Peyer's patch (tissue), 4 donors: ENCODE measurements around the gene MS4A6A. TPM values are rescaled to one million over a fixed set of nuclear protein-coding genes. Genes with fewer than 3 reads are reported as not detected.
"Not testable (repeated sequence)": the region's sequence is repeated elsewhere in the genome, so short reads cannot be mapped to it uniquely, and the experiment has no call there.

ENCODE experiments used
- DNase-seq, 3 donors: peaks; one replicate each; pipeline ENCODE4 v3.0.0-alpha.2; 2017 to 2019
- H3K27ac ChIP-seq, 4 donors: fragments of 200-600 bp; sonication (generic); one replicate each; pipeline ENCODE4 v1.5.1; 2016 to 2019
- H3K27me3 ChIP-seq, 2 donors: fragments of 200-600 bp; sonication (generic); one replicate each; pipeline ENCODE4 v1.5.1; 2019
- H3K36me3 ChIP-seq, 3 donors: fragments of 200-600 bp; sonication (generic); one replicate each; pipeline ENCODE4 v1.5.1; 2016 to 2019
- H3K4me1 ChIP-seq, 4 donors: fragments of 200-600 bp; sonication (generic); one replicate each; pipeline ENCODE4 v1.5.1; 2016 to 2019
- H3K4me3 ChIP-seq, 4 donors: fragments of 200-600 bp; sonication (generic); 1 replicate in 3 of 4; 2 replicates in 1 of 4; pipeline ENCODE4 v1.5.1; 2016 to 2019; ENCODE audit warnings: mild to moderate bottlenecking in 1 of 4
- H3K9me3 ChIP-seq, 4 donors: fragments of 200-600 bp; sonication (generic); one replicate each; pipeline ENCODE4 v1.5.1; 2016 to 2019; ENCODE audit warnings: mild to moderate bottlenecking in 1 of 4
- POLR2A ChIP-seq, 2 donors: fragments of 450-650 bp; IDR thresholded peaks; one replicate each; pipeline ENCODE4 v1.5.1; 2017; ENCODE audit warnings: antibody characterized with exemption in 2 of 2, mild to moderate bottlenecking in 2 of 2, moderate library complexity in 2 of 2
- total RNA-seq, 4 donors: library from RNA; depleted of rRNA; stranded (reverse); fragments of >200 nt; gene quantifications; one replicate each; pipeline ENCODE4 v1.1.0, GENCODE V29; 2016
- TF ChIP-seq, protein P1 (sequence below), 6 experiments: fragments of 450-650 bp in 4 of 6; fragments of 200-600 bp in 2 of 6; sonication (generic) in 1 of 6; IDR thresholded peaks; one replicate each; pipeline ENCODE4 v1.5.1; 2017 to 2019; ENCODE audit warnings: antibody characterized with exemption in 6 of 6, mild to moderate bottlenecking in 3 of 6, moderate library complexity in 1 of 6

Gene MS4A6A
- total RNA-seq, 4 donors from 2014 or later = 7.4 to 66.0 (median 33.5) TPM

DNA sequence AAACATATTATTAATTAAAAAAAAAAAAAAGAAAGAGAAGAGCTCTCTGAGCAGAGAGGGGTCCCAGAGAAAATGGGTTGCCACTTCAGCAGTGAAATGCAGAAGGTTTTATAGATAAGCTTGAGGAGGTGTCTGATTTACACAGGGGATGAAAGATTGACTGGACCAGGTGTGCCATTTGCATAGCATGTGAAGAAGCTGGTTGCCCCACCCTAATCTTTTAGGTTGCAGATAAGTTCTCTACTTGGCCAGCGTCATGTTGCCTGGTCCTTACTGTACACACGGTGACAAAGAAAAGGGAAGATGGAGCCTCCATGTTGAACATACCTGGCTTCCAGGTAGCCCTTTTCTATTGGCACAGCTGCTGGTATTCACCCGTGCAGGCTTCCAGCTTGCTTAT is 53.0 kb downstream of the MS4A6A start:
- H3K4me3 ChIP-seq = no peak overlapping the region
- H3K27me3 ChIP-seq = no peaks in the 10 kb centered on the region
- H3K9me3 ChIP-seq = peaks cover 0 to 5% (median 0%) of the 10 kb centered on the region in 4 donors
- no peaks in the 10 kb centered on the region for H3K4me1 ChIP-seq
- TF ChIP-seq, protein P1, sequence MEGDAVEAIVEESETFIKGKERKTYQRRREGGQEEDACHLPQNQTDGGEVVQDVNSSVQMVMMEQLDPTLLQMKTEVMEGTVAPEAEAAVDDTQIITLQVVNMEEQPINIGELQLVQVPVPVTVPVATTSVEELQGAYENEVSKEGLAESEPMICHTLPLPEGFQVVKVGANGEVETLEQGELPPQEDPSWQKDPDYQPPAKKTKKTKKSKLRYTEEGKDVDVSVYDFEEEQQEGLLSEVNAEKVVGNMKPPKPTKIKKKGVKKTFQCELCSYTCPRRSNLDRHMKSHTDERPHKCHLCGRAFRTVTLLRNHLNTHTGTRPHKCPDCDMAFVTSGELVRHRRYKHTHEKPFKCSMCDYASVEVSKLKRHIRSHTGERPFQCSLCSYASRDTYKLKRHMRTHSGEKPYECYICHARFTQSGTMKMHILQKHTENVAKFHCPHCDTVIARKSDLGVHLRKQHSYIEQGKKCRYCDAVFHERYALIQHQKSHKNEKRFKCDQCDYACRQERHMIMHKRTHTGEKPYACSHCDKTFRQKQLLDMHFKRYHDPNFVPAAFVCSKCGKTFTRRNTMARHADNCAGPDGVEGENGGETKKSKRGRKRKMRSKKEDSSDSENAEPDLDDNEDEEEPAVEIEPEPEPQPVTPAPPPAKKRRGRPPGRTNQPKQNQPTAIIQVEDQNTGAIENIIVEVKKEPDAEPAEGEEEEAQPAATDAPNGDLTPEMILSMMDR (IDR thresholded peaks at IDR 0.05) = no peak
- TF ChIP-seq POLR2A (IDR thresholded peaks at IDR 0.05) = no peak
- no peak overlapping the region for H3K27ac ChIP-seq
- H3K36me3 ChIP-seq = no peaks in the 10 kb centered on the region
- DNase-seq = no peak

DNA sequence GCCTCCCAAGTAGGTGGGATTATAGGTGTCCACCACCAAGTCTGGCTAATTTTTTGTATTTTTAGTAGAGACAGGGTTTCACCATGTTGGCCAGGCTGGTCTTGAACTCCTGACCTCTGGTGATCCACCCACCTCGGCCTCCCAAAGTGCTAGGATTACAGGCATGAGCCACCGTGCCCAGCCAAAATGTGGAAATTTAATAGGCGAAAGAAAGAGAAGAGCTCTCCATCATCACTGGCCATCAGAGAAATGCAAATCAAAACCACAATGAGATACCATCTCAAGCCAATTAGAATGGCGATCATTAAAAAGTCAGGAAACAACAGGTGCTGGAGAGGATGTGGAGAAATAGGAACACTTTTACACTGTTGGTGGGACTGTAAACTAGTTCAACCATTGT is 54.0 kb downstream of the MS4A6A start:
- not testable (repeated sequence) for H3K27me3 ChIP-seq, H3K4me1 ChIP-seq

DNA sequence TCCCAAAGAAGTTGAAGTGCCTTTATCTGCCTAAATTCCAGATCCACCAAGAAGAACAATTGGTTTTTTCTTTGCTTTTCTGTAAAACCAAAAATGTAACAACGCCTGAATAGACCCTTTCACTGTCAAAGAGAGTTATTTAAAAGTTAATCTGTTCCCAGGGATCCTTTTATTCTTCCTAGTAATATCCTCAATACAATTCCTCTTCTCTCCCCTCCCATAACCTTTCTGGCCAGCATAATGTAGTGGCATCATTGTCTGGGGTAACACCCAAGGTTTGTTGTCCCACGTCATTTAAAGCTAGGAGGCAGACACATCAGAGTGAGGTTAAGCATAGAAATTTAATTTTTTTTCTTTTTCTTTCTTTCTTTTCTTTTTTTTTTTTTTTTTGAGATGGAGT is 54.5 kb downstream of the MS4A6A start:
- H3K4me1 ChIP-seq = no peaks in the 10 kb centered on the region
- no peaks in the 10 kb centered on the region for H3K27me3 ChIP-seq
- H3K9me3 ChIP-seq = no peaks in the 10 kb centered on the region
- no peak for DNase-seq
- TF ChIP-seq, protein P1 (IDR thresholded peaks at IDR 0.05) = no peak
- TF ChIP-seq POLR2A (IDR thresholded peaks at IDR 0.05) = no peak
- H3K4me3 ChIP-seq = no peak overlapping the region
- H3K27ac ChIP-seq = no peak overlapping the region
- H3K36me3 ChIP-seq = no peaks in the 10 kb centered on the region

More for the DNA sequence above, 54.0 kb downstream of the MS4A6A start:
- not testable (repeated sequence) for H3K9me3 ChIP-seq, H3K27ac ChIP-seq, H3K4me3 ChIP-seq, DNase-seq, H3K36me3 ChIP-seq

DNA sequence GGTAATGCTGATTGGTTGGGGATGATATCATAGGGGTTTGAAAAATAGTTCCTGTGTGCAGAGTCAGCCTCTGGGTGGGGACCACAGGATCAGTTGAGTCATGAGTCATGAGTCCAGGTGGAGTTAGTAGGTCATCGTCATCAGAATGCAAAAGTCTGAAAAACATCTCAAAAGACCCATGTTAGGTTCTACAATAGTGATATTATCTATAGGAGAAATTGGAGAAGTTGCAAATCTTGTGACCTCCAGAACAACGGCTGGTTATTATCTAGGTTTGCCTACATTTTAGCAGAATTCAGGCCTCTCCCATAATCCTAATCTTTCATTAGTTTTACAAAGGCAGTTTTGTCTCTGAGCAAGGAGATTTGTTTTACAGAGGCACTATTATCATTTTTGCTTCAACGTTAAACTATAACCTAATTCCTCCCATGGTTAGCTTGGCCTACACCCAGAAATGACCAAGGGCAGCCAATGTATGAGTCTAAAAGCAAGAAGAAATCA is 55.5 kb downstream of the MS4A6A start:
- H3K4me1 ChIP-seq = no peaks in the 10 kb centered on the region
- H3K27me3 ChIP-seq = no peaks in the 10 kb centered on the region
- H3K27ac ChIP-seq = no peak overlapping the region
- TF ChIP-seq, protein P1 (IDR thresholded peaks at IDR 0.05) = no peak
- no peak for TF ChIP-seq POLR2A (IDR thresholded peaks at IDR 0.05)
- DNase-seq = no peak
- no peaks in the 10 kb centered on the region for H3K36me3 ChIP-seq
- no peak overlapping the region for H3K4me3 ChIP-seq
- H3K9me3 ChIP-seq = no peaks in the 10 kb centered on the region

DNA sequence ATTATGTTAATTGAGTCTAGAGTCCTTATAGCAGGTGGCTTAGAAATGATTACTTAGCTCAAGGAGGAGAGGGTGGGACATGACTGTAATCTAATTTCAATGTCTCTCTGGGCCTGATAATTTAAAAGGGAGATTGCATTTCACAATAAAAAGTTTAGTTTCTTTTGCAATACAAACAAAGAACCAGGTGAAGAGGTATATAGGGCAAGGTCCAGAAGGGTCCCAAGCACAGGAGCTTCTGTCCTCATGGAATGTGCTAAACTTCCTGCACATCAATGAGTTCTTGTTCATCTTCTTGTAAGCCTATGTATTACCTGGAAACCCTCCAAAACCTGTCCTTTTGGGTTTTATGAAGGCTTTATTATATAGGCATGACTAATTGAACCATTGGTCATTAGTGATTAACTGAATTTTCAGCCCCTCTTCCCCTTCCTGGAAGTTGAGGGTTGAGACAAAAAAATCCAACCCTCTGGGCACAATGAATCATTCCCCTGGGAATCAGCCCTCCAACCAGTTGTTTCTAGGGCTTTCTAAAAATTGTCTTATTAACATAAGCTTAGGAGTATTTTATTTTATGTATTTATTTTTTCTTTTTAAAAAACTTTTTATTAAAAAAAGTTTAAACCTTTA is 56.8 kb downstream of the MS4A6A start:
- Histone ChIP-seq H3K27ac (no peak overlapping the region), H3K36me3 (no peaks in the 10 kb centered on the region), H3K4me1 (no peaks in the 10 kb centered on the region), H3K9me3 (no peaks in the 10 kb centered on the region), H3K27me3 (no peaks in the 10 kb centered on the region), H3K4me3 (no peak overlapping the region)
- TF ChIP-seq POLR2A (IDR thresholded peaks at IDR 0.05) = no peak
- TF ChIP-seq, protein P1 (IDR thresholded peaks at IDR 0.05) = no peak
- DNase-seq = no peak

DNA sequence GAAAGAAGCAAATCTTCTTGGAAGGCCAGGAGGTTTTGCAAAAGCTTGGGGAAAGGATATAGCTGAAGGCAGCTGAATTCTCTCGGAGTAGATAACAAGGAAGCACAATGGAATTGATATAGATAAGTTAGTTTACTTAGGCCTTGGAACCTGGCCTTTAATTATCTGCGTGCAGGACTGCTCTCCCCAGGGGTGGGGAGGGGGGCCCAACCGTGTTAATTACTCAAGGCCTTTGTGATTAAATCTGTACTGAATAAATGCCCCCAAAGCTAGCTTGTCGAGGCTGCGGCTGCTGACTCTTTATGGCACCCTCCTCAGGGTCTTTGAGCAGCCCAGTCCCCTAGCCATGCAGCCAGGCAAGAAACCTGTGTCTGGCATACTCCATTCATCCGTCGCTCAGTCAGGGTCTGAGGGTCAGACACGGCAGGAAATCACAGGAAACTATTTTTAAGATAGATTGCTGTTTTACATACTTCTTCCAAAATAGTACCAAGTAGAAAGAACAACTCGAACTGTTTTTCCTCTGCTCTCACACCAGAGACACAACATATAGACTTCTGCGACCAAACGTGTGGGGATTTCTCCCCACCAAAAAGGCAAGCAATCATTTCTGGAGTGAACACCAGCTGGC is 58.0 kb downstream of the MS4A6A start:
- no peak for DNase-seq
- no peaks in the 10 kb centered on the region for H3K27me3 ChIP-seq
- no peak overlapping the region for H3K27ac ChIP-seq
- H3K4me3 ChIP-seq = no peak overlapping the region
- H3K4me1 ChIP-seq = no peaks in the 10 kb centered on the region
- H3K9me3 ChIP-seq = no peaks in the 10 kb centered on the region
- no peak for TF ChIP-seq POLR2A (IDR thresholded peaks at IDR 0.05)
- TF ChIP-seq, protein P1 (IDR thresholded peaks at IDR 0.05) = no peak
- H3K36me3 ChIP-seq = no peaks in the 10 kb centered on the region
